Activated T-cell treated with anti-CD3 and anti-CD28 coated beads, Interleukin-2, amount 50 U/mL, for 48 hours (primary cell): Measurements from ENCODE around the gene PBX2.
A peak's percentile ranks its signal among the peaks of the same experiment; 100 is the strongest.

Source experiments
- DNase-seq, 2 experiments: peaks; one replicate each; pipeline ENCODE4 v3.0.0-alpha.2; 2020

The PBX2 gene

GRCh38 chr6:32168807-32169591, 21.0 kb downstream of the PBX2 start:
- DNase-seq = no peak

- no peak for DNase-seq
Measured at GRCh38 chr6:32168350-32168749, 21.7 kb downstream of the PBX2 start.

DNA sequence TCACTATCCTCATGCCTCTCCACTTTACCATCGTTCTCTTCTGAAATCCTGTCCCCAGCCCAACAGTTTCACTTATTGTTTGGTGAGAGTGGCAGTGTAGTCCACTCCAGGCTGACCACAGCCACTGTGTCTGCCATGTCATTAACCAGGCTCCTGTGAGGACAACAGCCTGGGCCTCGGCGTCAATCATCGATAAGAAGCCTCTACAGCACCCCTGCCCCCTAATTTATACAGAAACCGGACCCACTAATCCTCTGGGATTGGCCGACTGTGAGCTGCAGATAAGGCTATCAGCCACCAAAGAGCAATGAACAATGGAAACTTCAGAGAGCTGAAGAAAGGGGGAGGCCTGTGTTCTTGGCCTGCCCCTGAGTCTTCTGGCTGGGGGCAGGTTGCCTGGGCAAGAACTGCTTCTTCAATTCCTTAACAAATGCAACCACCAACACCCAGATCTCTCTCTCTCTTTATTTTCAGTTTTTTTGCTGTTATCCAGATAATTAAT, 22.2 kb downstream of the PBX2 start:
- no peak for DNase-seq

- DNase-seq = no peak
Measured at GRCh38 chr6:32167154-32167760, 22.7 kb downstream of the PBX2 start.

GRCh38 chr6:32166411-32167061, 23.5 kb downstream of the PBX2 start:
- DNase-seq = no peak

DNA sequence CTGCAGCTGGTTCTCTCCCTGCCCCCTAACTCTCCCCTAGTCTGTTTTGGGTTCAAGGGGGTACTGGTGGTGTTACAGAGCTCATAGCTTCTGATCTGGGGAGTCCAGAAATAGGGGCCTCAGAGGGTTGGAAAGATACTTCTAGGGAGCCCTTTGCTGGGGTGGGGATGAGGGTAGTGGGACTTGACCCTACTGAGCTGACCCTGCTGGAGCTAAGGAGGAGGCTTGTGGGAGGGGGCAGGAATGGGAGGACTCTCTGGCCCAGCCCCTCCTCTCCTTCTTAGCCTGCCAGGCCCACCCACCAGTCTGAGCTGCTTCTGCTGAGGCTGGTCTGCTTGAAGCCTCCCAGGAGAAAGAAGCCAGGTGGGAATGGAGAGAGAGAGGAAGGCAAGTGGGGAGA, 25.7 kb downstream of the PBX2 start, which contains the start of gene EGFL8:
Gene EGFL8, plus strand, starts transcription at position 301 of the 400 bp plus-strand sequence. CDS start 1,571 bp downstream, outside the sequence.
- no peak for DNase-seq

DNA sequence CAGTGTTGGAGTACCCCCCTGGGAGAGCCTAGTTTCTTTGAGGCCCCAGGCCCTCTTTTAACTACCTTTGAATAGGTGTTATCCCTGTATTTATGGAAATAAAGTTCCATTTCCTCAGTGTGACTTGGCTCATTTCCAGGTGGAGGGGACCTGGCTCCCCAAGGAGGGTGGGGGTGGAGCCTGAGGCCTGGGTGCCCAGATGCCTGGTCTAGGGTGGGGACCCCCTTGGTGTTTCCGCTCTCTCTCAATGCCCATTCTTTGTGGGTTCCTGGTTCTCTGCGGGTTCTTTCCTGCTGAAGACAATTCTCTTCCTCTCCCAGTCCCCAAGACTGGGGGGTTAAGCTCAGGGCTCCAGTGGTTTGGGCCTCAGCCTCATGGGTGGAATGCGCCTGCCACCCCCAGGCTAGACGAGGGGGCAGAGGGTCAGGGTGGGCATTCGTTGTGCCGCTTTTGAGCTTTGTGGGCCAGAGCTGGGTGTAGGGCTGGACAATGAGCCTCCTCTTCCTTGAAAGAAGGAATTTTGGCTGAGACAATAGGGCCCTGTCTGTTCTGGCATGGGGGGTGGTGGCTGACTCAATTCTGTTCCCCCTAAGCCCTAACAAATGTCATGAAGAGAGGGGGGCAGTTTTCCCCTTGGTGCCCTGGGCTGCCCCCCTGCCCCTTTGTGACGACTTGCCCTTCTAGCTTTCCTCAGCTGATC, 26.3 kb downstream of the PBX2 start:
- DNase-seq = no peak

DNA sequence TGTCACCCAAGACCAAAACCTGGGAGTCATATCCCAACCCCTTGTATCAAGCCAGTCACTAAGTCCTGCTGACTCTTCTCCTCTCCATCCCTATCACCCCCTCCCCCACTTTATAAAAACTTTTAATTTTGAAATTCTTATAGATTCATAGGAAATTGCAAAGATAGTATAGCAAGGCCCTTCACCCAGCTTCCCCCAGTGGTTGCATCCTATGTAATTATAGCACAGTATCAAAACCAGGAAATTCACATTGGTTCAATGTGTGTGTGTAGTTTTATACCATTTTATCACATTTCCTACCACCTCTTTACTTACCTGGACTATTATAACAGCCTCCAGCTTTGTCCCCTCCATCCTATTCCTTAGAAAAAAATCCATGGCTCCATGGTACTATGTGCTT, 31.9 kb downstream of the PBX2 start:
- DNase-seq = no peak

GRCh38 chr6:32156891-32157290, 33.1 kb downstream of the PBX2 start:
- DNase-seq = no peak

GRCh38 chr6:32154514-32155161, 35.4 kb downstream of the PBX2 start:
- peak; percentile 74 to 77 for DNase-seq

- DNase-seq = peak; percentile 87
Measured at GRCh38 chr6:32153564-32154513, 36.2 kb downstream of the PBX2 start, which contains the start of gene PPT2. PPT2 (plus strand) TSS chr6:32154141; CDS start chr6:32154595, 454 bp downstream.

DNA sequence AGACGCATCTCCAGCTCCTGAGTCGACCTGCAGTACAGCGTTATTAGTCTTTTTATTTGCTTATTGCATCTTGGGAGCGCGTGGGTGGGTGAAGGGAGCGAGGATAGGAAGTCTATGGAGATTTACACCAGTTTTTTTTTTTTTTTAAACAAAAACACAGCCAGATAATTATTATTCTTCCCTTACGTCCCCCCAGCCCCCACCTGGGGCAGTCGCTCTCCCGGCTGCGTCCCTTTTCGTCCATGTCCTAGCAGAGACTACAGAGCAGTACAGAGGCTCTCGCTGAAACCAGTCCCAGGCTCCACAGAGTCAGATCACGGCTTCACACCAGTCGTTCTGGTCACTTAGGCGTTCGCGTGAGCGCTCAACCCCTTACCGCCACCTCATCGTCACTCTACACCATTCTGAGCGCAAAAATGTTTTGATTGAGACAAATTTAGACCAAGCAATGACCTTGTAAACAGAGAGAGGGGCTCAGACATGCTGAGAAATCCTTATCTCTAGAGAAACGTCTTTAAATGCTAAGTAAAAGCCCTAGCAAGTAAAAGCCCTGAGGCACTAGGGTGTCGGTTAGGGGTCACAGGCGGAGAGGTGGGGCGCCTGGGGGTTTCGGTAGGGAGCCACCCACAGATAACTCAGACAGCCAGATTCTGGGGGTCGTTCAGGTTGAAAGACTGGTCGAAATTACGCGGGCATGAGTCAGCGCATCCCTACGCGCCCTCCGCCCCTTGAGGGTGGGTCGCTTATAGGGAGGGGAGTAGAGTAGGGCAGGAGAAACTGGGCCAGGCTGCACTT, 37.0 kb downstream of the PBX2 start:
- peak in 1 of 2 experiments; percentile 43 for DNase-seq

- no peak for DNase-seq
Measured at GRCh38 chr6:32151863-32152768, 37.9 kb downstream of the PBX2 start, which contains the start of gene PRRT1. PRRT1 (minus strand) TSS chr6:32151939; CDS start chr6:32151827, 112 bp downstream.

- no peak for DNase-seq
Measured at GRCh38 chr6:32151181-32151862, 38.7 kb downstream of the PBX2 start.

DNA sequence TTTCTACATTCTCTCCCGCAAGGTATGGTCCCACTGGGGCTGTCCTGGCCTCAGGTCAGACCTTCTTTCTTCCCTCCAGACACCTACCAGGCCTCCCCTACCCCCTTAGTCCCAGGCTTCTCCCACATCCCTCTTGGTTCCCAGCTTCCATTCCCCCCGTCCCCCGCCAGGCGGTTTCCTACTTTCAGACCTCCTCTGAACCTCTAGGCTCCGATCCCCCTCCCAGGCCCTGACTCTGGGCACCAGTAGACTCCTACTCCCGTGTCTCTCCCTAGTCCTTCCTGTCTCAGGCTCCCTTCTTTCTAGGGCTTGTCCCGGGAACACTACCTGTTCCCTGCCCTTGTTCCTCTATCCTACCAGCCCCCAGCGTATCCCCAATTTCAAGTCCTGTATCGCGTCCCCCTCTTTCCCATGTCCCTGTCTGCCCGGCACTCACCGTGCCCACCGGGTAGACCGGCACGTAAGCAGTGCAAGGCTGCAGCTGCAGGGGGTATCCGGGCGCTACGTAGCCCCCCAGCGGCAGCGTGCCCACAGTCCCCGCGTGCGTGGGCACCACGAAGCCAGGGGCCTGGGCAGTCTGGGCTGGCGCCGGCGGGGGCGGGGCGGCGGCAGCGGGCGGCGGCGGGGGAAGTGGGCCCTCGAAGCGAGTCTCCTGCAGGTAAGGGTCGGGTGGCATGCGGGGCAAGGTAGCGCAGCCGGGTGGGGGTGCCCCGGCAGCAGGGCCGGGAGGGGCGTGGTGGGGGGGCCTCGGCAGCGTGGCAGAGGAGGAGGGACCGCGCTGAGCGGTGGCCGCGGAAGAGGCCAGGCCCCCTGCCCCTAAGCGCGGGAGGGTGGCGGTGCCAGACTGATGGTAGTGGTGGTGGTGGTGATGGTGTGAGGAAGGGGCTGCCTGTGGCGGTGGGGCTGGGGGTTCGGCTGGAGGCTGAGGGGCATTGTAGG, 39.8 kb downstream of the PBX2 start:
- no peak for DNase-seq

DNA sequence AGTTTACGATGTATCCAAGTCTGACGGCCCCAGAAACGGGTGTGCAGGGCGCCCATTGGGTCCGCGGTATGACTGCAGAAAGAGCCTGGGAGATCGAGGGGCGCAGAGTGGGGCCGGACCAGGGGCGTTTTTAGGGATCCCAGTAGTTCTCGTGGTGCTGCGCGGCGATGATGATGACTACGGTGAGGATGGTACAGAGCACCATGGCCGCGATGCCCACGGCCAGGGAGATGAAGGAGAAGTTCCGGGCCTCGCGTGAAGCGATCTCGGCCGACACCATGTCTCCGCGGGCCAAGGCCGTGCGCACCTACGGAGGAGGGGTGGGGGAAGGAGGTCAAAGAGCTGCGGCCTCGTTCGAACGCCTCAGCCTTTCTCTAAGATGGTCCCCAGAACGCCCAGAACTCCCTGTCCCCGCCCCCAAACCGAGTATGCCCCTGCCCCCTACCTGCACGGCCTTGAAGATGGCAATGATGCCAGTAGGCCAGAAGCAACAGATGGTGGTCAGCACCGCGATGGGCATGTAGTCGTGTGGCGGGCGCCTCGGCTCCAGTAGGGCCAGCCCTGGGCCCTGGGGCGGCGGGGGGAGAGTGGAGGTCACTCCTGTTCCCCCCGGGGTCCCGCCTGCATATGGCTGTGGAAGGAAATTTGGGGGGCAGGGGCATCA, 40.8 kb downstream of the PBX2 start:
- peak in 1 of 2 experiments; percentile 31 for DNase-seq
